Activated T-helper 1 cell treated with anti-CD3 and anti-CD28 coated beads, Interleukin-12 subunit alpha, Interleukin-12 subunit beta, Interleukin-2, Interleukin-4 antibody, amounts not matched to agents 30 ng/mL and 10 ng/mL and 1 ng/mL, durations not matched to agents 14 hours and 24 hours and 36 hours (primary cell): Measurements from ENCODE around the gene MYO1G. TPM values are rescaled to one million over a fixed set of nuclear protein-coding genes. Genes with fewer than 3 reads are reported as not detected.

Source experiments
- DNase-seq: peaks from one replicate; pipeline ENCODE4 v3.0.0; 2021; ENCODE audit warnings: low spot score
- H3K27ac Mint-ChIP-seq: one replicate; pipeline ENCODE4 v1.8.0; 2021; ENCODE audit warnings: mild to moderate bottlenecking, mixed read lengths
- H3K27me3 Mint-ChIP-seq: one replicate; pipeline ENCODE4 v1.8.0; 2022; ENCODE audit warnings: mild to moderate bottlenecking, moderate library complexity, mixed read lengths; ENCODE audit not compliant: insufficient read depth
- H3K36me3 Mint-ChIP-seq: one replicate; pipeline ENCODE4 v1.8.0; 2021; ENCODE audit warnings: low read depth, mixed read lengths
- H3K4me1 Mint-ChIP-seq: one replicate; pipeline ENCODE4 v1.8.0; 2021; ENCODE audit warnings: low read depth, mixed read lengths
- H3K4me3 Mint-ChIP-seq: one replicate; pipeline ENCODE4 v1.8.0; 2021; ENCODE audit warnings: mild to moderate bottlenecking, moderate library complexity, mixed read lengths
- H3K9me3 Mint-ChIP-seq: one replicate; pipeline ENCODE4 v1.8.0; 2021; ENCODE audit warnings: mixed read lengths
- intact Hi-C: fragments of 100-400 bp; cut with micrococcal nuclease; formaldehyde crosslinking; loops from one replicate; pipeline ENCODE4 v1.15.1; 2024
- total RNA-seq: library from RNA; stranded (reverse); gene quantifications from 2 replicates; pipeline ENCODE4 v1.2.3, GENCODE V29; 2022

MYO1G gene
- total RNA-seq, 1 donor from 2014 or later, result 252 TPM

GRCh38 chr7:44922351-44922694 lies 56.5 kb downstream of the MYO1G start:
- no peaks in the 10 kb centered on the region for H3K9me3 Mint-ChIP-seq
- H3K4me1 Mint-ChIP-seq, result peaks cover 15% of the 10 kb centered on the region
- H3K36me3 Mint-ChIP-seq, result no peaks in the 10 kb centered on the region
- no peak overlapping the region for H3K27ac Mint-ChIP-seq
- intact Hi-C loops, result loop anchor here (1.0 to 2.0 kb wide), 7 partner anchors 37 to 334 kb away; partner anchors contain the start of genes PPIA, PURB and TBRG4
- DNase-seq, result no peak
- no peak overlapping the region for H3K4me3 Mint-ChIP-seq
- H3K27me3 Mint-ChIP-seq, result peaks cover 10% of the 10 kb centered on the region

- Mint-ChIP-seq H3K36me3 (no peaks in the 10 kb centered on the region), H3K4me3 (no peak overlapping the region), H3K9me3 (no peaks in the 10 kb centered on the region), H3K27me3 (peaks cover 7% of the 10 kb centered on the region), H3K27ac (peak overlapping the region; percentile 79), H3K4me1 (peaks cover 15% of the 10 kb centered on the region)
- DNase-seq, result peak; percentile 86
- intact Hi-C loops, result loop anchor here (1.0 to 2.0 kb wide), 7 partner anchors 36 to 333 kb away; partner anchors contain the start of genes PPIA, PURB and TBRG4
Measured at GRCh38 chr7:44921607-44922350, 57.0 kb downstream of the MYO1G start.

- intact Hi-C loops, result no loop called here
- H3K27ac Mint-ChIP-seq, result no peak overlapping the region
Measured at GRCh38 chr7:44920119-44920518, 58.7 kb downstream of the MYO1G start.

GRCh38 chr7:44918029-44918428 lies 60.8 kb downstream of the MYO1G start:
- intact Hi-C loops, result no loop called here
- Mint-ChIP-seq H3K4me3 (no peak overlapping the region), H3K36me3 (no peaks in the 10 kb centered on the region), H3K9me3 (no peaks in the 10 kb centered on the region), H3K4me1 (peaks cover 28% of the 10 kb centered on the region), H3K27me3 (peaks cover 2% of the 10 kb centered on the region), H3K27ac (no peak overlapping the region)
- no peak for DNase-seq

More at GRCh38 chr7:44920119-44920518, 58.7 kb downstream of the MYO1G start:
- H3K4me1 Mint-ChIP-seq, result peaks cover 18% of the 10 kb centered on the region
- no peak overlapping the region for H3K4me3 Mint-ChIP-seq
- DNase-seq, result no peak
- H3K27me3 Mint-ChIP-seq, result peaks cover 3% of the 10 kb centered on the region
- H3K9me3 Mint-ChIP-seq, result no peaks in the 10 kb centered on the region
- H3K36me3 Mint-ChIP-seq, result no peaks in the 10 kb centered on the region

- Mint-ChIP-seq H3K4me3 (no peak overlapping the region), H3K4me1 (peaks cover 28% of the 10 kb centered on the region), H3K36me3 (no peaks in the 10 kb centered on the region), H3K27me3 (peaks cover 2% of the 10 kb centered on the region), H3K27ac (no peak overlapping the region), H3K9me3 (no peaks in the 10 kb centered on the region)
- no peak for DNase-seq
- intact Hi-C loops, result no loop called here
Measured at GRCh38 chr7:44917465-44917864, 61.4 kb downstream of the MYO1G start.

GRCh38 chr7:44914992-44915607 lies 63.7 kb downstream of the MYO1G start:
- intact Hi-C loops, result loop anchor here (1.0 to 2.0 kb wide), 9 partner anchors 30 to 332 kb away; partner anchors contain the start of genes OGDH, PURB, TMED4 and ZMIZ2
- DNase-seq, result peak; percentile 78
- Mint-ChIP-seq H3K27me3 (peaks cover 2% of the 10 kb centered on the region), H3K4me1 (peaks cover 16% of the 10 kb centered on the region), H3K4me3 (peak overlapping the region; percentile 67), H3K36me3 (no peaks in the 10 kb centered on the region), H3K27ac (peak overlapping the region; percentile 85), H3K9me3 (no peaks in the 10 kb centered on the region)

GRCh38 chr7:44912775-44913347 lies 66.0 kb downstream of the MYO1G start:
- intact Hi-C loops, result no loop called here
- no peaks in the 10 kb centered on the region for H3K36me3 Mint-ChIP-seq
- peak overlapping the region; percentile 48 for H3K27ac Mint-ChIP-seq
- DNase-seq, result no peak
- peaks cover 13% of the 10 kb centered on the region for H3K4me1 Mint-ChIP-seq
- H3K4me3 Mint-ChIP-seq, result no peak overlapping the region
- no peaks in the 10 kb centered on the region for H3K9me3 Mint-ChIP-seq
- H3K27me3 Mint-ChIP-seq, result no peaks in the 10 kb centered on the region

Other genes with a start within 250 kb of the MYO1G start
- 123 and 129 TPM in 2 replicates for gene ZMIZ2, start 230.2 kb downstream of the MYO1G start, total RNA-seq
- 2,141 and 2,153 TPM in 2 replicates for gene PPIA, start 182.3 kb downstream of the MYO1G start, total RNA-seq
- gene H2AZ2, start 130.9 kb downstream of the MYO1G start, total RNA-seq, result 187 and 190 TPM in 2 replicates
- 42.1 and 42.6 TPM in 2 replicates for gene PURB, start 93.5 kb downstream of the MYO1G start, total RNA-seq
- gene CCM2, start 21.2 kb upstream of the MYO1G start, total RNA-seq, result 59.2 and 65.5 TPM in 2 replicates
- gene NACAD, start 110.0 kb upstream of the MYO1G start, total RNA-seq, result 0.05 TPM in 1 of 2 replicates, not detected in the other
- gene TBRG4, start 132.7 kb upstream of the MYO1G start, total RNA-seq, result 176 and 195 TPM in 2 replicates
- gene RAMP3, start 178.8 kb upstream of the MYO1G start, total RNA-seq, result not detected in 2 replicates